Heart left ventricle (tissue), 16 donors: Measurements from ENCODE around the gene RNF224. TPM values are rescaled to one million over a fixed set of nuclear protein-coding genes. Genes with fewer than 3 reads are reported as not detected.
"Not testable (repeated sequence)": the region's sequence is repeated elsewhere in the genome, so short reads cannot be mapped to it uniquely, and the experiment has no call there.

Experiments
- ATAC-seq, 4 donors: fragments of 200-7000 bp; cut with Tn5 transposase; one replicate each; pipeline ENCODE4 v1.9.1; 2020 to 2022; ENCODE audit warnings: moderate library complexity in 4 of 4, mild to moderate bottlenecking in 3 of 4, moderate number of reproducible peaks in 1 of 4
- DNase-seq, 5 donors: peaks; one replicate each; pipeline ENCODE4 v3.0.0-alpha.2; 2020
- H3K27ac ChIP-seq, 12 donors: fragments of 200-600 bp; sonication (generic) in 4 of 12; one replicate each; pipeline versions ENCODE4 v1.5.0 to v1.8.0; 2016 to 2022; ENCODE audit warnings: mild to moderate bottlenecking in 2 of 12
- H3K27me3 ChIP-seq, 9 donors: fragments of 200-600 bp; sonication (generic) in 2 of 9; one replicate each; pipeline versions ENCODE4 v1.5.1 to v1.8.0; 2016 to 2022; ENCODE audit warnings: mild to moderate bottlenecking in 3 of 9
- H3K36me3 ChIP-seq, 9 donors: fragments of 200-600 bp; sonication (generic) in 2 of 9; one replicate each; pipeline versions ENCODE4 v1.5.0 to v1.8.0; 2018 to 2022; ENCODE audit warnings: mild to moderate bottlenecking in 2 of 9
- H3K4me1 ChIP-seq, 12 donors: fragments of 200-600 bp; sonication (generic) in 4 of 12; one replicate each; pipeline versions ENCODE4 v1.5.0 to v1.8.0; 2016 to 2022; ENCODE audit warnings: mild to moderate bottlenecking in 3 of 12
- H3K4me3 ChIP-seq, 12 donors: fragments of 200-600 bp; sonication (generic) in 4 of 12; one replicate each; pipeline versions ENCODE4 v1.5.0 to v1.8.0; 2017 to 2022; ENCODE audit warnings: mild to moderate bottlenecking in 9 of 12, moderate library complexity in 4 of 12
- H3K9me3 ChIP-seq, 12 donors: fragments of 200-600 bp; sonication (generic) in 4 of 12; one replicate each; pipeline versions ENCODE4 v1.5.0 to v1.8.0; 2016 to 2022; ENCODE audit warnings: mild to moderate bottlenecking in 1 of 12
- POLR2A ChIP-seq, 2 donors: fragments of 450-650 bp; IDR thresholded peaks; one replicate each; pipeline ENCODE4 v1.6.1; 2017; ENCODE audit warnings: antibody characterized with exemption in 2 of 2, mild to moderate bottlenecking in 2 of 2, moderate library complexity in 2 of 2
- WGBS, 4 donors: extraction: QIAGEN DNeasy Blood & Tissue Kit in 2 of 4; methylation state at CpG; one replicate each; pipeline versions ENCODE4 v1.1.5 to v1.1.7; 2013 to 2018; 5-methylcytosine and 5-hydroxymethylcytosine counted together
- intact Hi-C, 10 donors: fragments of 100-400 bp; cut with DNase I; formaldehyde crosslinking; loops; one replicate each; pipeline versions ENCODE4 v1.11.1 to v1.14.2; 2022
- polyA plus RNA-seq, 2 donors: library from polyadenylated mRNA; stranded (reverse); fragments of 200-250 nt; gene quantifications; one replicate each; pipeline ENCODE4 v1.2.3, GENCODE V29; 2013
- total RNA-seq, 9 donors: library from RNA; depleted of rRNA in 2 of 9; stranded (reverse); fragments of >200 nt in 2 of 9; fragmentation: NEBNext Ultra II Directional in 3 of 9; extraction: Animal tissue kit (Norgen Biotek cat#: 25700) in 3 of 9; gene quantifications; one replicate each; pipeline versions ENCODE4 v1.1.0 to v1.2.4, GENCODE V29; 2016 to 2023
- TF ChIP-seq, protein P1 (sequence below), 12 donors: fragments of 200-600 bp; sonication (generic) in 4 of 12; IDR thresholded peaks; one replicate each; pipeline versions ENCODE4 v1.5.0 to v1.8.0; 2018 to 2022; ENCODE audit warnings: antibody characterized with exemption in 12 of 12, mild to moderate bottlenecking in 5 of 12
- donor health status: ischemic (EF 13 %, LVEDD 7.1; RV severe dilation, severe dysfunction).
- donor health status: healthy with polysubstance abuse.
- donor health status: DM: no; HTN: yes; CAD: no.
- donor health status: DM: no; HTN: no; CAD: no.
- donor health status: ischemic (EF 25% LVEDD 6.9; RV normal size, moderate dysfunction).
- donor health status: ischemic (EF 25% LVEDD 5.7; RV mildly dilated, moderate dysfunction).
- donor health status: healthy.
- donor health status: DM: yes; HTN: yes; CAD: no.
- donor health status: ischemic (EF 35%, LVEDD 5.7; RV mildly dilated, moderate dysfunction).
- donor health status: nonischemic (EF 11% LVEDD 7.7; RV severe dilation, severe dysfunction).
- donor health status: DM: yes; HTN: yes; CAD: no.
- donor health status: PGD.
- donor health status: ischemic (EF 29% LVEDD 5.4; RV normal size, mild dysfunction).
- donor health status: nonischemic (EF 23%, LVEDD 6.1; RV moderate dilation, normal function).

The RNF224 gene
- total and polyA plus RNA-seq, 11 donors, result not detected

DNA sequence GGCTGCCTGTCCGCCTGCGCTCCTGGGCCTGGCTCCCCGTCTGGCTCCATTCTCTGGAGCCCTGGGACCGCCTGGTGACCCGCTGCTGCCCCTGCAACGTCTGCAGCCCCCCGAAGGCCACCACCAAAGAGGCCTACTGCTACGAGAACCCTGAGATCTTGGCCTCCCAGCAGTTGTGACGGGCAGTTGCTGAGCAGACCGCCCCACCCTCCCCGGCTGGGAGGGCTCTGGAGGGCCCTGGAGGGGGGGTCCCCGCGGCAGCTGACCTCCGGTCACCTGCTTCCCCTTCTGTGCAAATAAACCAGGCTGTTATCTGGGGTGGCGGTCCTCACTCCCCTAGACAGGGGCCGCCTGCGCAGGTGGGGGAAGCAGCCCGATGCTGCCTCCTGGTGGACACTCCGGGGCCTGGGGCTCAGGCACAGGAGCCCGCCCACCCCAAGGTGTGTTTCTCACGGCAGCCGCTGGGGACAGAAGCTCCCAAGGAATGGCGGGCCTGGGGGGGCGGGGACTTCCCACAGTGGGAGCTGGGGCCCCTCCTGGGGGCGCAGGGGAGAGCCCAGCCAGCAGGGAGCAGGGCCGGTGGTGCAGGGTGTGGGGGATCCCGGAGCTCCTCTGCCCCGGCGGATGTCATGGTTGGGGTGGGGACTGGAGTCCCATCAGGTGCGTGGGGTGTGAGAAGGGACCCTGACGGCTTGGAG, 9.1 kb downstream of the RNF224 start:
- DNase-seq (peak; percentile 84 to 94 (median 87)), ATAC-seq (peak; percentile 21 to 54 (median 43))
- TF ChIP-seq, protein P1, sequence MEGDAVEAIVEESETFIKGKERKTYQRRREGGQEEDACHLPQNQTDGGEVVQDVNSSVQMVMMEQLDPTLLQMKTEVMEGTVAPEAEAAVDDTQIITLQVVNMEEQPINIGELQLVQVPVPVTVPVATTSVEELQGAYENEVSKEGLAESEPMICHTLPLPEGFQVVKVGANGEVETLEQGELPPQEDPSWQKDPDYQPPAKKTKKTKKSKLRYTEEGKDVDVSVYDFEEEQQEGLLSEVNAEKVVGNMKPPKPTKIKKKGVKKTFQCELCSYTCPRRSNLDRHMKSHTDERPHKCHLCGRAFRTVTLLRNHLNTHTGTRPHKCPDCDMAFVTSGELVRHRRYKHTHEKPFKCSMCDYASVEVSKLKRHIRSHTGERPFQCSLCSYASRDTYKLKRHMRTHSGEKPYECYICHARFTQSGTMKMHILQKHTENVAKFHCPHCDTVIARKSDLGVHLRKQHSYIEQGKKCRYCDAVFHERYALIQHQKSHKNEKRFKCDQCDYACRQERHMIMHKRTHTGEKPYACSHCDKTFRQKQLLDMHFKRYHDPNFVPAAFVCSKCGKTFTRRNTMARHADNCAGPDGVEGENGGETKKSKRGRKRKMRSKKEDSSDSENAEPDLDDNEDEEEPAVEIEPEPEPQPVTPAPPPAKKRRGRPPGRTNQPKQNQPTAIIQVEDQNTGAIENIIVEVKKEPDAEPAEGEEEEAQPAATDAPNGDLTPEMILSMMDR (IDR thresholded peaks at IDR 0.05), result peak; percentile 91 to 100 (median 98)
- TF ChIP-seq POLR2A (IDR thresholded peaks at IDR 0.05), result peak in 1 of 2 donors; percentile 18
- Histone ChIP-seq H3K4me1 (peaks cover 0 to 50% (median 27%) of the 10 kb centered on the region in 12 donors), H3K36me3 (no peaks in the 10 kb centered on the region), H3K4me3 (peak overlapping the region in 10 of 12 donors; percentile 4 to 41 (median 32)), H3K27ac (peak overlapping the region in 1 of 12 donors; percentile 37), H3K27me3 (peaks cover 0 to 21% (median 13%) of the 10 kb centered on the region in 9 donors), H3K9me3 (no peaks in the 10 kb centered on the region)
- WGBS, 4 donors, result 10 to 17% (median 14%) methylated on average over 10 to 31 of the region's 31 CpGs
- intact Hi-C loops, result loop anchor here in 2 of 10 donors (5.0 to 10.0 kb wide), 2 partner anchors 119 to 452 kb away; no protein-coding TSS in a partner anchor

GRCh38 chr9:137236936-137237421, 9.7 kb downstream of the RNF224 start:
- peak overlapping the region in 2 of 12 donors; percentile 9 to 37 for H3K27ac ChIP-seq
- ATAC-seq, result no peak
- WGBS, 4 donors, result 43 to 92% (median 72%) methylated on average over 2 to 11 of the region's 11 CpGs
- intact Hi-C loops, result loop anchor here in 2 of 10 donors (5.0 to 10.0 kb wide), 2 partner anchors 120 to 452 kb away; no protein-coding TSS in a partner anchor
- H3K27me3 ChIP-seq, result peaks cover 0 to 15% (median 9%) of the 10 kb centered on the region in 9 donors
- peaks cover 0 to 3% (median under 1%) of the 10 kb centered on the region in 9 donors for H3K36me3 ChIP-seq
- TF ChIP-seq, protein P1 (IDR thresholded peaks at IDR 0.05), result no peak
- TF ChIP-seq POLR2A (IDR thresholded peaks at IDR 0.05), result no peak
- no peak for DNase-seq
- H3K4me1 ChIP-seq, result peaks cover 0 to 53% (median 28%) of the 10 kb centered on the region in 12 donors
- H3K4me3 ChIP-seq, result peak overlapping the region in 8 of 12 donors; percentile 23 to 41 (median 32)
- H3K9me3 ChIP-seq, result no peaks in the 10 kb centered on the region

- no peaks in the 10 kb centered on the region for H3K9me3 ChIP-seq
- intact Hi-C loops, result loop anchor here in 2 of 10 donors (5.0 to 10.0 kb wide), 2 partner anchors 121 to 453 kb away; no protein-coding TSS in a partner anchor
- TF ChIP-seq, protein P1 (IDR thresholded peaks at IDR 0.05), result no peak
- no peak for TF ChIP-seq POLR2A (IDR thresholded peaks at IDR 0.05)
- 74 to 80% (median 75%) methylated on average over 6 to 13 of the region's 13 CpGs for WGBS, 4 donors
- H3K27ac ChIP-seq, result peak overlapping the region in 1 of 12 donors; percentile 37
- H3K4me3 ChIP-seq, result no peak overlapping the region
- peaks cover 0 to 14% (median 10%) of the 10 kb centered on the region in 9 donors for H3K36me3 ChIP-seq
- no peak for DNase-seq
- H3K27me3 ChIP-seq, result peaks cover 0 to 12% (median 0%) of the 10 kb centered on the region in 9 donors
- no peak for ATAC-seq
- peaks cover 0 to 63% (median 38%) of the 10 kb centered on the region in 12 donors for H3K4me1 ChIP-seq
Measured at GRCh38 chr9:137237759-137238726, 10.7 kb downstream of the RNF224 start.

GRCh38 chr9:137239541-137240200, 12.4 kb downstream of the RNF224 start:
- ATAC-seq, DNase-seq, H3K27me3 ChIP-seq, H3K9me3 ChIP-seq: not testable (repeated sequence)
- H3K4me3 ChIP-seq, result peak overlapping the region; percentile 54 to 97 (median 66)
- peak overlapping the region in 11 of 12 donors; percentile 91 to 100 (median 99) for H3K27ac ChIP-seq
- WGBS, 4 donors, result 60 to 64% (median 61%) methylated on average over 27 of the region's 27 CpGs
- peaks cover 0 to 24% (median 18%) of the 10 kb centered on the region in 9 donors for H3K36me3 ChIP-seq
- peaks cover 0 to 76% (median 52%) of the 10 kb centered on the region in 12 donors for H3K4me1 ChIP-seq
- intact Hi-C loops, result loop anchor here in 4 of 10 donors (2.0 to 10.0 kb wide), 3 partner anchors 37 to 455 kb away; partner anchors contain the start of gene TOR4A (in 2 of the 4)
